ENCODE results near the gene PEX14. TPM values are rescaled to one million over a fixed set of nuclear protein-coding genes. Genes with fewer than 3 reads are reported as not detected.
A peak's percentile ranks its signal among the peaks of the same experiment; 100 is the strongest.

Gene PEX14
- total RNA-seq, 1 experiment from 2014 or later, result 36.0 TPM

DNA sequence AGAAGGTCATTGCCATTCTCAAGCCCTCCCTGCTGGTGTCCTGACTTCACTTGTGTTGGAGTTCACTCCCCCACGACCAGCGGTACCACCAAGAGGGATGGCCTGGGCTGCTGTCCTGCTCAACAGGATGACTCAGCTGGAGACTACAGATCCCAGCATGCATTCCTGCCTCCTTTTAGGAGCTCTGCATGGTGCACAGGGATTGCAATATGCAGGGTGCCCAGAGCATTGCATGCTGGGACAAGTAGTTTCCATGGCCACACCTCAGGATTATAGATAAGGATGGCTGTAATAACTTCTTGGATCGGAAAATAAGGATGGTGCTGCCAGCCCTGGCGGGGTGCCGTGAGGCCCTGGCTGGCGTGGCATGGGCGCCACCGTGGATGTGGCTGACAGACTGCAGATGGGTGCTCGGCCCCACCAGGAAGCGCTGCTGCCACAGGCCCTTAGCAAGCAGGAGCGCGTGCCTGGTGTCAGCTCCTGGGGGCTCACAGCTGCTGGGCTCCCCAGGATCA lies 171.7 kb downstream of the PEX14 start:
- no TSS peak for BruUV-seq (replicated peaks)
- ChIA-PET POLR2A (no interaction called here), CTCF (no interaction called here)
- no peak for DNase-seq (ENCODE audit: low read depth, low spot score)
- Histone ChIP-seq H3K9me3 (ENCODE audit: control insufficient read depth, insufficient read depth, low read depth, low read length) (no peaks in the 10 kb centered on the region), H3K4me1 (ENCODE audit: control insufficient read depth, insufficient read depth, low read length) (no peaks in the 10 kb centered on the region), H3K27me3 (ENCODE audit: control insufficient read depth, insufficient read depth, low read length) (no peaks in the 10 kb centered on the region), H3K27ac (ENCODE audit: low read length) (no peak overlapping the region), H3K36me3 (ENCODE audit: control insufficient read depth, insufficient read depth, low read length) (no peaks in the 10 kb centered on the region), H3K4me3 (ENCODE audit: low read depth in 2 of 2, low read length in 2 of 2) (no peak overlapping the region)
- peak; percentile 76 for ATAC-seq
- in situ Hi-C loops (cut with HindIII; ENCODE audit: low pct_unique_long_range_greater_than_20kb, low sequenced_read_pairs) (no loop called here), intact Hi-C loops (cut with micrococcal nuclease; ENCODE audit: unreplicated experiment) (no loop called here)
- TF ChIP-seq TCF7L2 (IDR thresholded peaks at IDR 0.05; ENCODE audit: low read depth, low read length) (no peak), SIN3A (IDR thresholded peaks at IDR 0.05; ENCODE audit: borderline replicate concordance, insufficient read depth, low read depth, low read length) (no peak), POLR2AphosphoS5 (IDR thresholded peaks at IDR 0.05; ENCODE audit: low read depth, low read length) (no peak)
- TF ChIP-seq, protein P1, sequence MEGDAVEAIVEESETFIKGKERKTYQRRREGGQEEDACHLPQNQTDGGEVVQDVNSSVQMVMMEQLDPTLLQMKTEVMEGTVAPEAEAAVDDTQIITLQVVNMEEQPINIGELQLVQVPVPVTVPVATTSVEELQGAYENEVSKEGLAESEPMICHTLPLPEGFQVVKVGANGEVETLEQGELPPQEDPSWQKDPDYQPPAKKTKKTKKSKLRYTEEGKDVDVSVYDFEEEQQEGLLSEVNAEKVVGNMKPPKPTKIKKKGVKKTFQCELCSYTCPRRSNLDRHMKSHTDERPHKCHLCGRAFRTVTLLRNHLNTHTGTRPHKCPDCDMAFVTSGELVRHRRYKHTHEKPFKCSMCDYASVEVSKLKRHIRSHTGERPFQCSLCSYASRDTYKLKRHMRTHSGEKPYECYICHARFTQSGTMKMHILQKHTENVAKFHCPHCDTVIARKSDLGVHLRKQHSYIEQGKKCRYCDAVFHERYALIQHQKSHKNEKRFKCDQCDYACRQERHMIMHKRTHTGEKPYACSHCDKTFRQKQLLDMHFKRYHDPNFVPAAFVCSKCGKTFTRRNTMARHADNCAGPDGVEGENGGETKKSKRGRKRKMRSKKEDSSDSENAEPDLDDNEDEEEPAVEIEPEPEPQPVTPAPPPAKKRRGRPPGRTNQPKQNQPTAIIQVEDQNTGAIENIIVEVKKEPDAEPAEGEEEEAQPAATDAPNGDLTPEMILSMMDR (IDR thresholded peaks at IDR 0.05), result no peak
- TF ChIP-seq, protein P2, sequence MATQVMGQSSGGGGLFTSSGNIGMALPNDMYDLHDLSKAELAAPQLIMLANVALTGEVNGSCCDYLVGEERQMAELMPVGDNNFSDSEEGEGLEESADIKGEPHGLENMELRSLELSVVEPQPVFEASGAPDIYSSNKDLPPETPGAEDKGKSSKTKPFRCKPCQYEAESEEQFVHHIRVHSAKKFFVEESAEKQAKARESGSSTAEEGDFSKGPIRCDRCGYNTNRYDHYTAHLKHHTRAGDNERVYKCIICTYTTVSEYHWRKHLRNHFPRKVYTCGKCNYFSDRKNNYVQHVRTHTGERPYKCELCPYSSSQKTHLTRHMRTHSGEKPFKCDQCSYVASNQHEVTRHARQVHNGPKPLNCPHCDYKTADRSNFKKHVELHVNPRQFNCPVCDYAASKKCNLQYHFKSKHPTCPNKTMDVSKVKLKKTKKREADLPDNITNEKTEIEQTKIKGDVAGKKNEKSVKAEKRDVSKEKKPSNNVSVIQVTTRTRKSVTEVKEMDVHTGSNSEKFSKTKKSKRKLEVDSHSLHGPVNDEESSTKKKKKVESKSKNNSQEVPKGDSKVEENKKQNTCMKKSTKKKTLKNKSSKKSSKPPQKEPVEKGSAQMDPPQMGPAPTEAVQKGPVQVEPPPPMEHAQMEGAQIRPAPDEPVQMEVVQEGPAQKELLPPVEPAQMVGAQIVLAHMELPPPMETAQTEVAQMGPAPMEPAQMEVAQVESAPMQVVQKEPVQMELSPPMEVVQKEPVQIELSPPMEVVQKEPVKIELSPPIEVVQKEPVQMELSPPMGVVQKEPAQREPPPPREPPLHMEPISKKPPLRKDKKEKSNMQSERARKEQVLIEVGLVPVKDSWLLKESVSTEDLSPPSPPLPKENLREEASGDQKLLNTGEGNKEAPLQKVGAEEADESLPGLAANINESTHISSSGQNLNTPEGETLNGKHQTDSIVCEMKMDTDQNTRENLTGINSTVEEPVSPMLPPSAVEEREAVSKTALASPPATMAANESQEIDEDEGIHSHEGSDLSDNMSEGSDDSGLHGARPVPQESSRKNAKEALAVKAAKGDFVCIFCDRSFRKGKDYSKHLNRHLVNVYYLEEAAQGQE (IDR thresholded peaks at IDR 0.05; ENCODE audit: insufficient read depth in 1 of 2, low read depth in 2 of 2, low read length in 1 of 2), result no peak

DNA sequence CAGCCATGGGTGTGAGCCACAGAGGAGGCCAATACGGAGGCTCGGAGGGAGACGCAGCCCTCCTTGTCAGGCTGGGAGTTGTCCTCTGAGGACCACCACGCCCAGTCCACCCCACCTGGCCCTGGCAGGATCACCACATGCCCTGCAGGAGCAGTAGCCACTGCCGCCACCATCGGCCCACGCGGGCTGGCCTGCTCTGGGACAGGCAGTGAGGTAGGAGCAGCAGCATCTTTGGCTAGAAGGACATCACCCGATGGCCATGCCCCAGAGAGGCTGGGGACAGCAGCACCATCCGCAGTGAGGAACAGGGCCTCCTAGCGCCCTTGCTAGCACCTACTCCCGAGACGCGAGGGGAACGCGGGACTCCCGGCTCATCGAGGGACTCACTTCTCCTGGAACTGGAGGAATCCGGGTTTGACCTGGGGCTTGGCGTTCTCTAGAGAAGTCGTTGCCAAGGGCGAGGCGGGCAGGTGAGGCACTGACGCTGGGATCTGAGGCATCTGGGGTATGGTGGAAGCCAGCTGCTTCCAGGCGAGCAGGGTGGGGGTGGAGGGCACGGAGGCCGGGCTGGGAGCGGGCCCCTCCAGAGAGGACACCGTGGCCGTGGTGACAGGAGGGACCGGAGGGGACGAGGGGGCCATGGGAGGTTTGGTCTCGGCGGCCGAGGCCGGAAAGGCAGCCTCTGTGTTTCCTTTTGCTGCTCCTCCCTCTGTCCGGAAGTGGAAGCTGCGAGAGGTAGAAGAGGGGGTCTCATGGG lies 172.8 kb downstream of the PEX14 start:
- TF ChIP-seq, protein P1 (IDR thresholded peaks at IDR 0.05), result no peak
- TF ChIP-seq, protein P2 (IDR thresholded peaks at IDR 0.05; ENCODE audit: insufficient read depth in 1 of 2, low read depth in 2 of 2, low read length in 1 of 2), result no peak
- TF ChIP-seq TCF7L2 (IDR thresholded peaks at IDR 0.05; ENCODE audit: low read depth, low read length) (no peak), POLR2AphosphoS5 (IDR thresholded peaks at IDR 0.05; ENCODE audit: low read depth, low read length) (no peak), SIN3A (IDR thresholded peaks at IDR 0.05; ENCODE audit: borderline replicate concordance, insufficient read depth, low read depth, low read length) (no peak)
- BruUV-seq (replicated peaks), result no TSS peak
- ATAC-seq, result no peak
- DNase-seq (ENCODE audit: low read depth, low spot score), result no peak
- Histone ChIP-seq H3K27me3 (ENCODE audit: control insufficient read depth, insufficient read depth, low read length) (no peaks in the 10 kb centered on the region), H3K27ac (ENCODE audit: low read length) (no peak overlapping the region), H3K9me3 (ENCODE audit: control insufficient read depth, insufficient read depth, low read depth, low read length) (no peaks in the 10 kb centered on the region), H3K4me3 (ENCODE audit: low read depth in 2 of 2, low read length in 2 of 2) (no peak overlapping the region), H3K36me3 (ENCODE audit: control insufficient read depth, insufficient read depth, low read length) (no peaks in the 10 kb centered on the region), H3K4me1 (ENCODE audit: control insufficient read depth, insufficient read depth, low read length) (no peaks in the 10 kb centered on the region)
- CTCF ChIA-PET, result no interaction called here
- in situ Hi-C loops (cut with HindIII; ENCODE audit: low pct_unique_long_range_greater_than_20kb, low sequenced_read_pairs) (no loop called here), intact Hi-C loops (cut with micrococcal nuclease; ENCODE audit: unreplicated experiment) (no loop called here)
- POLR2A ChIA-PET, result no interaction called here

All from Panc1 (cell line).